ENCODE measurements around the gene OR4K1.

DNA sequence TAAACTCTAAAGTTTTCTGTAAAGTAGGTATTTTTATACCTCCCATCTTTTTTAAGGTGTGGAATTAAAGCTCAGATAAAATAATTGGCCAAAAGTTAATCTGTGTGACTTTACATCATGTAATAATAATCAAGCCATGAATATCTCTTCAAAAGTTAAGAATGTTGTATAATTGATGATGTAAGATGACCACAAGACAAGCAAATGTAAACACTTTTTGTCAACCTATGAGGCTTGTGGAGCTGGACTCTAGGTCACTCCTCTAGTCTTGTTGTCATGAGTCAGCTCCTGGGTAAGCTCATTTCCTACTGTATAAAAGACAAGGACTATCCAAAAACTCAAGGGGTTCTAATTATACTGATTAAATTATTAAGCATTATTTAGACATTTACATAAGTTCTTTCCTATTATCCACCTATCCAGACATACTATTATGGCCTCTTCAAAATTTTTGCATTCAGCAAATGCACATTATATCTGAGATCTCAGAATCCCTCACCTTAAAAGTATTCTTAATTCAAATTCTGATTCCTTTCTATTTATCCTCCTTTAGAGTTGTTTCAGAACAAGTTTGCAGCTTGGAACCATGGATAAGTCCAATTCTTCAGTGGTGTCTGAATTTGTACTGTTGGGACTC is 10.6 kb upstream of the OR4K1 start, which contains the start of gene OR4K5:
- TF ChIP-seq, protein P1, sequence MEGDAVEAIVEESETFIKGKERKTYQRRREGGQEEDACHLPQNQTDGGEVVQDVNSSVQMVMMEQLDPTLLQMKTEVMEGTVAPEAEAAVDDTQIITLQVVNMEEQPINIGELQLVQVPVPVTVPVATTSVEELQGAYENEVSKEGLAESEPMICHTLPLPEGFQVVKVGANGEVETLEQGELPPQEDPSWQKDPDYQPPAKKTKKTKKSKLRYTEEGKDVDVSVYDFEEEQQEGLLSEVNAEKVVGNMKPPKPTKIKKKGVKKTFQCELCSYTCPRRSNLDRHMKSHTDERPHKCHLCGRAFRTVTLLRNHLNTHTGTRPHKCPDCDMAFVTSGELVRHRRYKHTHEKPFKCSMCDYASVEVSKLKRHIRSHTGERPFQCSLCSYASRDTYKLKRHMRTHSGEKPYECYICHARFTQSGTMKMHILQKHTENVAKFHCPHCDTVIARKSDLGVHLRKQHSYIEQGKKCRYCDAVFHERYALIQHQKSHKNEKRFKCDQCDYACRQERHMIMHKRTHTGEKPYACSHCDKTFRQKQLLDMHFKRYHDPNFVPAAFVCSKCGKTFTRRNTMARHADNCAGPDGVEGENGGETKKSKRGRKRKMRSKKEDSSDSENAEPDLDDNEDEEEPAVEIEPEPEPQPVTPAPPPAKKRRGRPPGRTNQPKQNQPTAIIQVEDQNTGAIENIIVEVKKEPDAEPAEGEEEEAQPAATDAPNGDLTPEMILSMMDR (IDR thresholded peaks at IDR 0.05; ENCODE audit: insufficient read depth, low read length, poor library complexity, severe bottlenecking) = no peak
- no peak for TF ChIP-seq EZH2phosphoT487 (conservative IDR thresholded peaks at IDR 0.05; ENCODE audit: low read length)
